Middle frontal gyrus (tissue), 1 donor: ENCODE results near the gene ADGRG4.
"Not testable (repeated sequence)": the region's sequence is repeated elsewhere in the genome, so short reads cannot be mapped to it uniquely, and the experiment has no call there.

Experiments
- DNase-seq: peaks from one replicate; pipeline ENCODE4 v3.0.0-alpha.2; 2015; ENCODE audit warnings: low spot score; ENCODE audit errors: extremely low spot score

ADGRG4 gene

DNA sequence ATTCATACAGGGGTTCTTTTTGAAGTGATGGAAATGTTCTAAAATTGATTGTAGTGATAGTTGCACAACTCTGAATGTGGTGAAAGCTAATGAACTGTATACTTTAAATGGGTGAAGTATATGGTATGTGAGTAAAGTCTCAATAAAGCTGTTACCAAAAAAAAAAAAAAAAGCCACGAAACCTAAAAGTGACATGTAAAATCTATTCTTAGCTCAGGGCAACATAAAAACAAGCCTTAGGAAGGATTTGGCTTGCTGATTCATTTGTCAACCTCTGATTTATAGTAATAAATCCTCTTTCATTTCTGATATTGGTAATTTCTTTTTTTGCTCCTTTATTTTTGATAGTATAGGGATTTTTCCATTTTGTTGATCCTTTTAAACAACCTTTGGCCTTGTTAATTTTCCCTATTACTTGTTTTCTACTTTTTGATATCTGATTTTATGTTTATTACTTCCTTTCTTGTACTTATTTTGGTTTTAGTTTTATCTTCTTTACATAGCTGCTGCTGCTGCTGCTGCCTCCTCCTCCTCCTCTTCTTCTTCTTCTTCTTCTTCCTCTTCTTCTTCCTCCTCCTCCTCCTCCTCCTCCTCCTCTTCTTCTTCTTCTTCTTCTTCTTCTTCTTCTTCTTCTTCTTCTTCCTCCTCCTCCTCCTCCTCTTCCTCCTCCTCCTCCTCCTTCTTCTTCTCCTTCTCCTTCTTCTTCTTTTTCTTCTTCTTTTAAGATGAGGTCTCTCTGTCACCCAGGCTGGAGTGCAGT lies 79.4 kb downstream of the ADGRG4 start:
- no peak for DNase-seq

DNA sequence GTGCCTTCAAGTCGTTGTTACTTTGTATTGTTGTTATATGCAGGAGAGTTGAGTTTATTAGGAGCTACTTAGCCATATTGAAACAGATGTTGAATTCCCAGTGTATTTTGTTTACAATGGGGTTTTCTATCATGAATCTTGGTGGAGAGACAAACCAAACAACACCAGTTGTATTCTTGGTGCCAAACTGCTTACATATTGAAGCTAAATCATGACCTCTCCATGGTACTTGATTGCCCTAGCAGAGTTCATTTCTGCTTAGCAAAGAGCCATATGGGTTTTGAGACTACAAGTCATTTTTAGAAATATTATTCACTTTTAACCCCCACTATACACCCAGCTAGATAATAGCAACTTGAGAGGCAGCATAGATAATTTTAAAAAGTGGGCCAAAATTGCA lies 85.4 kb downstream of the ADGRG4 start:
- DNase-seq: no peak

DNA sequence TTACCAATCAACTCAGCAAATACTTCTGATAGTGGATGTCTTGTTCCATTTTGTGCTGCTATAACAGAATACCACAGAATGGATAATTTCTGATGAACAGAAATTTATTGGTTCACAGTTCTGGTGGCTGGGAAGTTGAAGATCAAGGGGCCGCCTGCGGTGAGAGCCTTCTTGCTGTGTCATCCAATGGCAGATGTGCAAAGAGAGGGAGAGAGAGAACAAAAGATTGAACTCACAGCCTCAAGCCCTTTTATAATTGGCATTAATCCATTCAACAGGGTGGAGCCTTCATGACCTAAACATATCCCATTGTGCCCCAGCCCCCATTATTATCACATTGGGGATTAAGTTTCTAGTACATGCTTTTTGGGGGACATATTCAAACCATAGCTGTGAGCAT lies 86.1 kb downstream of the ADGRG4 start:
- no peak for DNase-seq

DNA sequence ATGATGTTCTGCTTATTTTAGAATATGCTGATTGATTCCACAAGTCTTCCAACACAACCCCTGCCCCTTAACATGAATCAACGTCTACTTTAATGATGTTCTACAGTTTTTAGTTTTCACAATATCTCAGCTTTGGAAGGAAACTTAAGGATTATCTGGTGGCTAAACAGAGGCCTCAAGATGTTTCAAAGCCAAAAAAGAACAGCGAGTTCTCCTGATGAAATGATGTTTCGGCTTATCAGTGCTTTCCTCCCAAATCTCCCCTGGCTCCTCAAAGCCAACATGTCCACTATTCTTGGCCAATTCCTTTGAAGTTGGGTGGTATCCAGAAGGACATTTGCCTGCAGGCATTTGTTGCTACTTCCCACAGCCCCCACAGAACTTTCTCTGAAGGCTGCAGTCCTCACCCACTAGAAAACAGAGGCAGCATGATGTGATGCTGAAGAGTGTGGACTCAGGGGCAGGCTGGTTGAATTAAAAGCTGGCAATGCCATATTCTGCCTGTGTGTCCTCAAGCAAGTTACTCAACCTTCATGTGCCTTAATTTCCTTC lies 87.3 kb downstream of the ADGRG4 start:
- no peak for DNase-seq

DNA sequence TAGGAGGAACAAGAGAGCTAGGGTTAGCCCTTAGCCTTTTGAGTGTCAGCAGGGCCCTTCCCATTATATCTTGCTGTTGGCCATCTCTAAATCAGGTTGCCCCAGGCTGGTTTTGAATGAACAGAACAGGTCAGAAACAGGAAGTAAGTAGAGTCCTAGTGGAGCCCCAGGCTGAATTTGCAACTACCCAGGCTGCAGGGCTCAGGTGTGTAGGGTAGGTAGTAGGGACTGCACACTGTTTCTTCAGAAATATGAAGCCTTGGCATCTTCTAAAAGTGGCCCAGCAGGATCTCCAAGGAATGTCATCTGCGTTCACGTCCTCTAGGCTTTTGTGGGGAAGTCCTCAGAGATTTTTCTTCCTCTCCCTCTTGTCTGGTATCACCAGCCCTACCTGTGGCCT lies 90.2 kb downstream of the ADGRG4 start:
- DNase-seq: no peak

DNA sequence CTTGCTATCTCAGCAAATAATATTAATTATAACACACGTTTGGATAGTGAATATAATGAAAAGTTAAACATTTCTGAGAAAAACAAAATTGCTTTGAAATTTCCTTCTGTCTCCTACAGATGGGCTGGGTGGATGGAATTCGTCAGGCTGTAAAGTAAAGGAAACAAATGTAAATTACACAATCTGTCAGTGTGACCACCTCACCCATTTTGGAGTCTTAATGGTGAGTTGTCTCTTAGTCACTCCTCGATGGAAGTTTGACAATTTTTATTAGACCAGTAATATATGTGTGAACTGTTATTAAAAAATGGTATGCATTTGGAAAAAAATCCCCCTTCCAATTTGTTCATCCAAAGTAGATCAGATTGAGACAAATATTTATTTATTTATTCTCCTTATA lies 94.5 kb downstream of the ADGRG4 start:
- DNase-seq: no peak

DNA sequence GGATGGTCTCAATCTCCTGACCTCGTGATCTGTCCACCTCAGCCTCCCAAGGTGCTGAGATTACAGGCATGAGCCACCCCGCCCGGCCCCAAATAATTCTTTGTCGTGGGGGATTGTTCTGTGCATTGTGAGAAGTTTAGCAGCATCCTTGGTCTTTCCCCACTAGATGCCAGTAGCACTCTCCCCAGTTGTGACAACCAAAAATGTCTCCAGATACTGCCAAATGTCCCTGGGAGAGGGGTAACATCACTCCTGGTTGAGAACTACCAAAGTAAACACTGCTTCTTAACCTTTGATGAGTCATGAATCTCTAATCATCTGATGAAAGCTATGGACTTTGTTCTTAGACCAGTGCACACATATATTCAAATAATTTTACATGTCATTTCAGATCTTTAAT lies 96.2 kb downstream of the ADGRG4 start:
- DNase-seq: no peak

DNA sequence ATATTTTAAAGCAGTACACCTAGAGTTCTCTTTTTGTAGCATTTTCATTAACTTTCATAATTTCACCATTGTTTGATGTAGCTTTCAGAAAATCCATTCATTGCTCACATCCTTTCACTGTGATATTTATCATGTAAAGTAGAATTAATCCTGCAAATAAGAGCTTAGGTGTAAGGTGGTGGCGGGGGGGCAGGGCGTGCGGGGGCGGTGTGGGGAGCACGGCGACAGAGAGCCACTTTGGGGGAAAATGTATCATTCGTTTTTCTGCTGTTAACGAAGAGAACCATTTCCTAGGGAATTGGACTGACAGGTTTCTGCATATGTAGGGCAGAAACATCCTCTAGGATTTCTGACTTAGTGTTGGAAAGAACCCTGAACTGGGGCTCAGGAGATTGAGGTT lies 104.4 kb downstream of the ADGRG4 start:
- no peak for DNase-seq

DNA sequence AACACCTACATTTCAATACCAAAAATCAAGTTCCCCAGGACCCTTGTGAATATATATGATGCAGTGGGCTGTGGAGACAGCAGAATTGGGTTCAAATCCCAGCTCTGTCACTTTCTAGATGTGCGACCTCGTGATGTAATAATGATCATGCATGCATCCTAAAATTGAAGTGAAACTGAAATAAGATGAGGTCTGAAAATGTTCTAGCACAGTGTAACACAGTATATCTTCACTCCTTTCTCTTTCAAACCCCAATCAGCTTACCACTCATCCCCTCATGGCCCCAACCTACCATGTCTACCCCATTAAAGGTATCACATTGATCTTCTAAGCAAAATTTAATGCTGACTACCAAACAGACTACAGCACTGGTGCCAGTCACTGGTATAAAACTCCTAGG lies 117.0 kb downstream of the ADGRG4 start:
- DNase-seq: no peak

DNA sequence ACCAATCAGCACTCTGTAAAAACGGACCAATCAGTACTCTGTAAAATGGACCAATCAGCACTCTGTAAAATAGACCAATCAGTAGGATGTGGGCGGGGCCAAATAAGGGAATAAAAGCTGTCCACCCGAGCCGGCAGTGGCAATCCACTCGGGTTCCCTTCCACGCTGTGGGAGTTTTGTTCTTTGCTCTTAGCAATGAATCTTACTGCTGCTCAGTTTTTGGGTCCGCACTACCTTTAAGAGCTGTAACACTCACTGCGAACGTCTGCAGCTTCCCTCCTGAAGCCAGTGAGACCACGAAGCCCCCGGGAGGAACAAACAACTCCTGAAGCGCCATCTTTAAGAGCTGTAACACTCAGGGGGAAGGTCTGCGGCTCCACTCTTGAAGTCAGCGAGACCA lies 120.6 kb downstream of the ADGRG4 start:
- no peak for DNase-seq

DNA sequence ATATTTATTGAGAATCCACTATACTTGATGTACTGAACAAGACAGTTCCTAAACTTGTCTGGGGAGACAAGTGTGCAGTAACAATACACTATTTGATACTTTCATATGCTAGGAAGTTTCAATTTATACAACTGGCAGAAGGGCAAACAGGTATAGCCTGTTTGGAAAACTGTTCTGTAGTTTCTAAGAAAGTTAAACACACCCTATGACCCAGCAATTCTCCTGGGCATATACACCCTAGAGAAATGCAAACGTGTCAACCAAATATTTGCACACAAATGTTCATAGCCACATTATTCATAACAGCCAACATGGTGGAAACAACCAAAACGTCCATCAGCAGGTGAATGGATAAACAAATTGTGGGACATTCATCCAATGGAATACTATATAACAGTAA lies 123.0 kb downstream of the ADGRG4 start:
- DNase-seq: no peak

DNA sequence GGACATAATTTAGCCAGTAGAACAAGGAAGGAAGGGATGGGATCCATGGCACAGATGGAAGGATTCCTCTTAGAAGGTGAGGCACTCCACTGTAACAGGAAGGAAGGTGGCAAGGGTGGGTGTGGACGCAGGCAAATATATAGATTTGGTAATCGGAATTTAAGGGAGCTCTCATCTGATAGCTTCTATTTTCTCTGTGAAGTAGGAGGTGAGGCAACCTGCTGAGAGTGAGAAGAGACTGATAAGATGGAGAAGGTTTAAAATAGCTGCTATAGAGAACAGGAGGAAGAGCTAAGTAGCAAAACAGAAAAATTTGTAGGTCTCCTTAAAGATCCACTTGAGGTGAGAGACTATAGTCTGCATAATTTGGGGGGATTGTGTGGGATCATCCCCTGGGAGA lies 125.2 kb downstream of the ADGRG4 start:
- DNase-seq: no peak

DNA sequence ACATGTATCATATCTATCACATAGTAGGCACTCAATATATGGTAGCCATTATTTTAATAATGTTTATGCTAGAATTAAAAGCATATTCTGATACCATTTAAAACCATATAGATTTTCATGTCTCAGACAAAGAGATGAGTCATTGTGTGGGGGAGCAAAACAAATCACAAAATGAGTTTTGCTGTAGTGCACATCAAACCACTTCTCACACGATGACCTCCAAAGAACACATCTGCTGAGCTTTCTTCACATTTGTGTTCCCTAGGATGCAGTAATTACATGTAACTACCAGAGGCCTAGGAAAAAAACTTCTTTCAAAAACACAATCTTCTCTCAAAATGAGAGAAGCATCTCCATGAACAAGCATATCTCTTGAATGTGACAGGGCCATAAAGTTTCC lies 130.9 kb downstream of the ADGRG4 start:
- no peak for DNase-seq

DNA sequence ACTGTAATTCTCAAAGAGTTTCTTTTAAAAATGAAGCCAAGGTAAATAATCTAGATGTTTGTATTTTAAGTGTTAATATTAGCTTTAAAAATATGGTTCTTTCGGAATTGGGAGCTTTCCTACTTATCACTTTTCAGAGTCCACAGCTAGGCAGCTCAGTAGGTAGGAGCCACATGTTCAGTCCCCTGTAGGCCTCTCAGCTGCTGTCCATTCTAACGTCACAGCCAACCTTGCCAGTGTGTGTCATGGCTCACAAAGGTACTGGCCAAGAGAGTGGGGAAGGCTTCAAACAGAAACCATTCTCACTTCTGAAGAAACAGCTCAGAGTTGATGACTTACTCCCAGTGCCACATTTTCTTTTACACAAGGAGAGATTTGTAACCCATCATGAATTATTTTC lies 137.0 kb downstream of the ADGRG4 start:
- DNase-seq: no peak

DNA sequence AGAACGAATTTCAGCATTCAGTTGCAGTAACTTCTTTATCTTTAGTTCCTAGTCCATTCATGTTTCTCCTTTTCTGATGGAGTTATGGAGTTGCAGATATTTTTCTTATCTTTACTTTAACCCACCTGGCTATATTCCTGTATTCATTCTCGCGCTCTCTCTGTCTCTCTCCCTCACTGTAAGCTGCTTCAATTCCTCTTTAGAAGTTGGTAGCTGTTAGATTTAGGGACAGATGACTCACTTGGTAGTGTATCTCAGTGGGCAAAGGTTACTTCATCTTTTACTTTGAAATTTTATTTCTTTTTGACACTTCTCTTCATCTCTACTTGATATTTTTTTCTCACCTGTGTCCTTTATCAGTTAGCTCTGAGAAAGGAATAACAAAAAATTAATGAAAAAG lies 137.4 kb downstream of the ADGRG4 start:
- no peak for DNase-seq

DNA sequence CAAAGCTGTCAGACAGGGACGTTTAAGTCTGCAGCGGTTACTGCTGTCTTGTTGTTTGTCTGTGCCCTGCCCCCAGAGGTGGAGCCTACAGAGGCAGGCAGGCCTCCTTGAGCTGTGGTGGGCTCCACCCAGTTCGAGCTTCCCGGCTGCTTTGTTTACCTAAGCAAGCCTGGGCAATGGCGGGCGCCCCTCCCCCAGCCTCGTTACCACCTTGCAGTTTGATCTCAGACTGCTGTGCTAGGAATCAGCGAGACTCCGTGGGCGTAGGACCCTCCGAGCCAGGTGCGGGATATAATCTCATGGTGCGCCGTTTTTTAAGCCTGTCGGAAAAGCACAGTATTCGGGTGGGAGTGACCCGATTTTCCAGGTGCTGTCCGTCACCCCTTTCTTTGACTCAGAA lies 144.9 kb downstream of the ADGRG4 start:
- DNase-seq: not testable (repeated sequence)

DNA sequence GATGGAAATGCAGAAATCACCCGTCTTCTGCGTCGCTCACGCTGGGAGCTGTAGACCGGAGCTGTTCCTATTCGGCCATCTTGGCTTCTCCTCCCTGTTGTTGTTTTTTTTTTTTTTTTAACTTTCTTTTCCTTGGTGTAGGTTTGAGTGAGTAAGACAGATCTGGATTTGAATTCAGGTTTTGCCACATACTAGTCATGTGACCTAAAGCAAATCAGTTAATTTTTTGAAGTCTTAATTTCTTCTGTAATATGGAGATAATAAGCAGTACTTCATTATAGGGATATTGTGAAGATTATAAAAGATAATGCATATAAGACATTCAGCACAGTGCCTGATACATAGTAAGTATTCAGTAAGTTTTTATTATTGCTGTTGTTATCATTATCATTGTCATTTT lies 145.4 kb downstream of the ADGRG4 start:
- DNase-seq: no peak

DNA sequence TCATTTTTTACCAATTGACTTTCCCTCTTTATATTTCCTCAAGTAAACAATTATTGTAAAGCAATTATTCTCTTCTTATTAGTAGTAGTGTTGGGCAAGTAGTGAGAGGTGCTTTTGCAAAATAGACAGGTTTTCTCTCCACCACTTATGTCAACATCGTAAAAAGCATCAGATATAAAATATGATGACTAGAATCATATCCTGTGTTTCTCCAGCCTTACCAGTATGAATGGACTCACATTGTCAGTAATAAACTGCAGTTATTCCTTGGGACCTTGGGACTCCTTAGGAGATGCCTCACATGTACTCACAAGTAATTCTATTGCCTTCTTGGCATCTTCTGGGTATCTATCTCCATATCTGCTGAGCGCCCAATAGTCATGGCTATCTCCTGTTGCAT lies 146.5 kb downstream of the ADGRG4 start:
- no peak for DNase-seq

DNA sequence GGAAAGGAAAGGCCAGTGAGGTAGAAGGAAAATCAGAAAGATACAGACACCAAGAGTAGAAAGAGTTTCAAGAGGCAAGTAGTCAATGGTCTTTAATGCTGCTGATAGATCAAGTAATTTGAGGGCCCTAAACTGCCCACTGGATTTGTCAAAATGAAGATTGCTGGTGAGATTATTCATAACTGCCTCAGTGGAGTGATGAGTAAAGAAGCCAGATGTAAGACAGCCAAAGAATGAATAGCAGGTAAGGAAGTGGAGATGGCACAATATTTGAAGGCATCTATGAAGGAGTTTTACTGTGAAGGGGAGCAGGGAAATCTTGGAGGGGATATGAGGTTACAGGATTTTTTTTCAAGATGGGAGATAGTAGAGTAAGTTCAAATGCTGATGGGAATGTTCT lies 147.2 kb downstream of the ADGRG4 start:
- no peak for DNase-seq

DNA sequence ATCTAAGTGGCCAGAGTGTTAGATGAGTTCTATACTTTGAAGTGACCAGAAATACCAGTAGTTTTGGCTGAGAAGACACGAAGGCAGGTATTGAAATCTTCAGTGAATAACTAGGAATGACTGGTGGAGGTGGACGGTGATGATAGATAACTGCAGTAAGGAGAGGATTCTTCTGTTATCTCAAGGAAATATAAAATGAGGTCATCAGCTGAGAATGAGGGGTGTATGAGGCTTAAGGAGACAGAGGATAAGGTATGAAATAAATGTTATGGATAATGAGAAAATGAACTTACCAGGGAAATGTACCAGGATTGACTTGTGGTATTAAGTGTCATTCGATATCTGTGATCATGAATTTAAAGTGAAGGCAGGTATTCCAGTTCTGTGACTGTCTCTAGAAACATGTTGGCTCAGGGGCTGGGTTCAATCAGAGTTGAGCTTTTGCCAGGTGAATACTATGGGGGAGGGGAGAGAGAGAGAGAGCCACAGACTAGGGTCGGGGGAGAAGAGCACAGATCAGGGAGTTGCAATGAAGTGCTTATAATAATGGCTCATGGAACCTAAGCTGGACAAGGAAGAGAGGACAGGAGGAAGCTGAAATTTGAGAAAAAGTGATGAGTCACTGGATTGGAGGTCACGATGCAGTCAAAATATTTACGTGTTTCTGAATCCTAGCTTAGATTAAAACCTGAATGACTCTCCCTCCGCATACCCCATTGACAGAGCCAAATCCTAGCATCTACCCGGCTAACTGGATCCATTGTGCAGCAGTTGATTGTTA lies 149.5 kb downstream of the ADGRG4 start:
- no peak for DNase-seq

DNA sequence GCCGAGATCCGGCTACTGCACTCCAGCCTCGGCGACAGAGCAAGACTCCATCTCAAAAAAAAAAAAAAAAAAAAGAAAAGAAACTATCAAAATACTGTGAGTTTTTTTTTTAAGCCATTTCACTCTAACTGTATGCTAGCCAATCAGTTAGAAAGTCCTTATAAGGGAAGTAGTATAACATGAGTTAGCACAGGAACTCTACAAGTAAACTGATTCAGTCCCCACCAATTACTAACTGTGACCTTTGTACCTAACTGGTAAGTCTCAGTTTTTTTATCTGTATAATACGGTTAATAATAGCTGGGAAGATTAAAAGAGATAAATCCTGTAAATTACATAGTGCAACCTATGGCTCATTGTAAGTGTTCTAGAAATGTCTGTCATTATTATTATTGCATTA lies 151.9 kb downstream of the ADGRG4 start:
- DNase-seq: no peak

DNA sequence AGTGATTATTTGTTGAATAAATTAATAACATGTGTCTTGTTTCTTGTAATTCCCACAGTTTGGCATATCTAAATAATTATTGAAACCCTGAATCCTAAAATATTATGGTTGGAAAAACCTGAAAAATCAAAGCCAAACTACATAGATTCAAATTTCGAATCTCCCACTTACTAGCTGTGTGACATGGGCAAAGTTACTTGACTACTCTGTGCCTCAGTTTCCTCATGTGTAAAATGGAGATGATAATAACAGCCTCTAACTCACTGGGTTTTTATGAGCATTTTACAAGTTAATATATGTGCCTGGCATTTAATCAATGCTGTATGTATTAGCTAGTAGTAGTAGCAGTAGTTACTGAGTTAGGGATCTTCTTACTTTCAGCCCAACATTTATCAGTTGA lies 152.4 kb downstream of the ADGRG4 start:
- no peak for DNase-seq

DNA sequence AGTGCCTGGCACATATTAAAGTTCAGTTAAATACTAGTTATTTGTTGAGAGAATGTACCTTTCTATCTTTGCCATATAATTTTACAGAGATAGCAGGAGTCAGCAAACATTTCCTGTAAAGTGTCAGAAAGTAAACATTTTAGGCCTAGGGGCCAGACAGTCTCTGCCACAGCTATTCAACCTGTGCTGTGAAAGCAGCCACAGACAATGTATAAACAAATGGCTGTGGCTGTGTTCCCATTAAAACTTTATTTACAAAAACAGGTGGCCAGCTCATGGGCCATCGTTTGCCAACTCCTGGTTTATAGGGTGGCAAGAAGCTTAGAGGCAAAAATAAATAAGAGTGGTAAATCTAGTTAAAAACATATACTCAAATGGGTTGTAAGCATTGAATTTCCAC lies 153.0 kb downstream of the ADGRG4 start:
- DNase-seq: no peak
